HPDE6-E6E7 (cell line): Measurements from ENCODE around the gene SYS1.

ENCODE experiments used
- DNase-seq: peaks from one replicate; pipeline ENCODE4 v3.0.0; 2011; ENCODE audit warnings: missing footprints; ENCODE audit errors: extremely low spot score

Gene SYS1

GRCh38 chr20:45387274-45387673 lies 24.3 kb downstream of the SYS1 start:
- DNase-seq: no peak

DNA sequence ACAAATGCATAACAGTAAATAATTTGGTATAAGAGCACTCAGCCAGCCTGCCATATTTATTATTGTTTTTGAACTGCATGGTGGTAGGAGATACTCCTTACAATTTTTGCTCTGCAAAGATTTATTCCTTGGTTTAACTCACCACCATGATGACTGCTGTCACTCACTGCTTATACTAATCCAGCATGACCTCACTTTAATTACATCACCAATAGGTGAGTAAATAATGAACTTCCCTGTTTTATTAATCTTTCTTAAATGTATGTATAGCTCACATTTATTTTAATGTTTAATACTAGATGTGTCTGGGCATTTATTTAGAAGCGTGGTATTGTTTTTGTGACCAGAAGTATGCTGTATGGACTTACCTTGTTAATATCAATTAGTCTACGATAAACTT lies 28.0 kb downstream of the SYS1 start:
- no peak for DNase-seq

DNA sequence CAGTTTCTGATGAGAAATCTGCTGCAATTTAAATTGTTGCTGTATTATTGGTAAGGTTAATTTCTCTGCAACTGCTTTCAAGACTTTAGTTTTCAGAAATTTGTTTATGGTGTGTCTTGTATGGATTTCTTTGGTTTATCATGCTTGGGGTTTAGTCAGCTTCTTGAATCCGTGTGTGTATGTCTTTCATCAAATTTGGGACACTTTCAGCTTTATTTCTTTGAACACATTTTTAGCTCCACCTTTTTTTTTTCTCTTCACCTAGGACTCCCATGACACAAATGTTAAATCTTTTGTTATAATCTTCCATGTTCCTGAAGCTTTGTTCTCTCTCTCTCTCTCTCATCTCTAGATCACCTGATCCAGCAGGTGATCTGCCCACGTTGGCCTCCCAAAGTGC lies 28.6 kb downstream of the SYS1 start:
- no peak for DNase-seq

DNA sequence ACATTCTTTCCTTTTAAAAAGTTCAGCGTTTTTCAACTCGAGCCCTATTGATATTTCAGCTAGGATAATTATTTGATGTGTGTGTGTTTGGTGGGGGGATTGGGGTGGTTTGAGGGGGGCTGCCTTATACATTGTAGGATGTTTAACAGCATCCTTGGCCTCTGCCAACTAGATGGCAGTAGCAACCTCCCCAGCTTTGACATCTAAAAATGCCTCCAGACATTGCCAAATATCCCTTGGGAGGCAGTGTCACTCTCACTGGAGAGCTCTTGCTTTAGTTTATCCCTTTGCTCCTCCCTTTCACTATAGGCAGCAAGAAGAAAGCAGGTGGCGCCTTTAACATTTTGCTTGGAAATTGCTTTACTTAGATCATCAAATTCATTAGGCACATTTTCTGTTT lies 29.8 kb downstream of the SYS1 start:
- DNase-seq: no peak

DNA sequence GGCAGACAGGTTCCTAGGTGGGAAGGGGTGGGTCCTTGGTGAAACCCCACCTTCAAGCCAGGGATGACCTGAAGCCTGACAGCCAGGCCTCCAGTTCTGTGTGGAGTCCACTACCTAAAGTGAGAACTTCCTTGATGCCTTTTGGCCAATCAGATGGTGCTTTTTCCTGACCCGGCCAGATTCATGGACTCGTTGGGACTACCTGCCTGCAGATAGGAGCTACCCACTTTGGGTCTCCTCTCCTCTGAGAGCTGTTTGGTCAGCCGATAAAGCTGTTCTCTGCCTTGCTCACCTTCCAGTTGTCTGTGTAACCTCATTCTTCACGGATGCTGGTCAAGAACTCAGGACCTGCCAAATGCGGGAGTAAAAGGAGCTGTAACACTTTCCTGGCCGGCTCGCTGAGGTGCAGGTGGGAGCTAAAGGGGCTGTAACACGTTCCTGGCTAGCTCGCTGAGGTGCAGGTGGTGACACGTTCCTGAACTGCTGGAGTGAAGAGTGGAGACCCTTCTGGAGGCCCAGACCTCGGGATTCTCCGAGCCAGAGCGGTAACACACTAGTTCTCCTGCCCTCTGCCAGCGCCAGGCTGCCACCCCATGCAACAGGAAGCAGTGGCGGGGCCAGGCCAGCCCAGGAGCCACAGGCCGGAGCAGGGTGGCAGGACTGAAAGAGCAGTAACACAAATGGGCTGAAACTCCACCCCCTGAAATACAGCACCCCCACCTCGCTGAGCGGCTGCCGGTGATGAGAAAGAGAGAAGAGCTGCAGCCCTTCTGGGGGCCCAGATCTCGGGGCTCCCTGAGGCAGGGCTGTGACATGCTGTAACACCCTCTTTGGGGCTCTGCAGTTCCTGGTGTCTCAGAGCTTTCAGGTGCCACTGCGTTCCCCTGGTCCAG lies 31.5 kb downstream of the SYS1 start:
- DNase-seq: no peak

GRCh38 chr20:45395114-45395415 lies 32.1 kb downstream of the SYS1 start:
- DNase-seq: no peak

DNA sequence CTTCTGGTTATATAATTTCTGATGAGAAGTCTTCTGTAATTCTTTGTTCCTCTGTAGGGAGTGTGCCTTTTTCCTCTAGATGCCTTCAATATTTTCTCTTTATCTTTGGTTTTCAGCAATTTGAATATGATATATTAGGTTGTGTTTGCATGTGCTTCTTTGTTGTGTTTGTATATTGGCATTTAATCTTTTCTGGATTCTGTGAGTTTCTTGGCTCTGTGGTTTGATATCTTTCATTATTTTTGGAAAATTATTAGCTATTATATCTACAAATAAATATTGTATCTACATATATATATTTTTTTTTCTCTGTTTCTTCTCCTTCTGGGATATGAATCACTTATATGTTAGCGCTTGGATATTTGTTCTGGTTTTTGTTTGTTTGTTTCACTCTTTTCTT lies 36.1 kb downstream of the SYS1 start:
- no peak for DNase-seq

DNA sequence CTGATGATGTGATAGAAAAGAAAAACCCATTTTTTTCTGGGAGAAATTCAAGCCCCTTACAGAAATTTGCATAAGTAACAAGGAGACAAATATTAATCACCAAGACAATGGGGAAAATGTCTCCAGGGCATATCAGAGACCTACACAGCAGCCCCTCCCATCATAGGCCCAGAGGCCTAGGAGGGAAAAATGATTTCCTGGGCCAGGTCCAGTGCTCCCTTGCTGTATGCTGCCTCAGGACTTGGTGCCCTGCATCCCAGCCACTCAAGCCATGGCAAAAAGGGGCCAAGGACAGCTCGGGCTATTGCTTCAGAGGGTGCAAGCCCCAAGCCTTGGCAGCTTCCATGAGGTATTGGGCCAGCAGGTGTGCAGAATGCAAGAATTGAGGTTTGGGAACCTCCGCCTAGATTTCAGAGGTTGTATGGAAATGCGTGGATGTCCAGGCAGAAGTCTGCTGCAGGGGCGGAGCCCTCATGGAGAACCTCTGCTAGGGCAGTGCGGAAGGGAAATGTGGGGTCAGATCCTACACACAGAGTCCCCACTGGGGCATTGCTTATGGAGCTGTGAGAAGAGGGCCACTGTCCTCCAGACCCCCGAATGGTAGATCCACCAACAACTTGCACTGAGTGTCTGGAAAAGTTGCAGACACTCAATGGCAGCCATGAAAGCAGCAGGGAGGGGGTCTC lies 37.5 kb downstream of the SYS1 start:
- no peak for DNase-seq

GRCh38 chr20:45402946-45403345 lies 40.0 kb downstream of the SYS1 start:
- DNase-seq: no peak

GRCh38 chr20:45404438-45404837 lies 41.5 kb downstream of the SYS1 start:
- DNase-seq: no peak

DNA sequence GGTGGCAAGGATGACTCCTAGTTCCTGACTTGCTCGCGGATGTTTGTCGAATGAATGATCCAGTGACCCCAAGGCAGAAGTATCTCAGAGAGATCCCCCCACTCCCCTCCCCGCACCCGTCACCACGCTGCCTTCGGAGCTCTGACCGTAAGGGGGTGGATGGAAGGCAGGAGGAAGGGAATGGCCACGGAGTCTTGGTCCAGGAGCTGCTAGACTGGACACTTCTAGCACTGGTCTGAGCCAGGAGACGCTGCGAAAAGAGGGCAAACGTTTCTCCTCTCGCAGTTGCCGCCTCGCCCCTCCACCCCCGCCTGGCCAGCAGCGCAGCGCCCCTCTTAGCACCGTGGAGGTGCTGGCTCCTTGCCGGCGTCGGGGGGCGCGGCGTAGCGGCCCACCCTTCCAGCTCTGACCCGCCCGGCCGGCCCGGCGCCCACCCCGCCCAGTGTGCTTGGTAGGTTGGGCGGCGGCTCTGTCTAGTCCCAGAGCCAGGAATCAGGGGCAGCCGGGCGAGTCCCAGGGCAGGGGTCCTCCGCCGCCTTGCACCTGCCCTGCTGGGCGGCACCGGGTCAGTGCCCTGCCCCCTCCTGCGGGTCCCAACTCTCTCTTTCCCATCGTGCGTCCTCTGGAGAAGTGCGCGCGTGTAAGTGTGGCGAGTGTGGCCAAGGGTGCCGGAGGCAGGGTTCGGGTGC lies 42.8 kb downstream of the SYS1 start:
- DNase-seq: no peak

GRCh38 chr20:45406260-45407066 lies 43.5 kb downstream of the SYS1 start:
- peak; percentile 40 for DNase-seq

- no peak for DNase-seq
Measured at GRCh38 chr20:45407067-45407745, 44.2 kb downstream of the SYS1 start.

DNA sequence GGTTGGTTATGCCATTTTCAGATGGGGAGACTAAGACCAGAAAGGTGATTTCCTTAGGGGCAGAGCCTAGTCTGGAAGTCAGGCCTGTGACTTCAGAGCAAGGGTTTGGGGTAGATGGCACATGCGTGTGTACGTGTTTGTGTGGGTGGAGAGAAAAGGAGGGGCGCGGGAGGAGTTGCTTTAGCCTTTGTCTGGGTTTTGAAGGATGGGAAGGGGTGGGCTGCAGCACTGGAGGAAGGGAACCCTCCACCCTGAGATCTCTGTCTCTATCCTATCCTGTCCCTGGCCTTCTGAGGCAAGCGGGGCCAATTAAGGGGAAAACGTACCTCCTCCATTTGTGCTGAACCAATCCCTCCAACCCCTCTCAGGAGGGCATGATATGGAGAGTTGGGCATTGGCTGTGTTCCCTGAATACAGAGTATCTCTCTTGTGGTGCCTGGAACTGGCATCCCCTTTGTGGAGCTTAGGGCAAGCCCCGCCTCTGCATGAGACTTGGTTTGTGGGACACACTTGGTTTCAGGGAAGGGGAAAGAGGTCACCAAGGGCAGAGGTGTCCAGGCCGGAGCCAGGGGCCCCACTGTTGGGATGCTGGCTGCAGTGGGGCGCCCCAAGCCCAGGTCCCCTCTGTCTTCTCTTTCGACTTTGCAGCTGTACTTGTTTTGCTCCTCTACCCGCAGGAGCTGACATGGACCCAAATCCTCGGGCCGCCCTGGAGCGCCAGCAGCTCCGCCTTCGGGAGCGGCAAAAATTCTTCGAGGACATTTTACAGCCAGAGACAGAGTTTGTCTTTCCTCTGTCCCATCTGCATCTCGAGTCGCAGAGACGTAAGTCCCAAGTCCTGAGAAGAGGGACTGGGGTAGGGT lies 45.1 kb downstream of the SYS1 start, which contains the start of gene DBNDD2:
Gene DBNDD2 (plus strand): TSS at position 507 of the 863 bp plus-strand sequence. CDS start 179 bp downstream, at position 686.
- no peak for DNase-seq

DNA sequence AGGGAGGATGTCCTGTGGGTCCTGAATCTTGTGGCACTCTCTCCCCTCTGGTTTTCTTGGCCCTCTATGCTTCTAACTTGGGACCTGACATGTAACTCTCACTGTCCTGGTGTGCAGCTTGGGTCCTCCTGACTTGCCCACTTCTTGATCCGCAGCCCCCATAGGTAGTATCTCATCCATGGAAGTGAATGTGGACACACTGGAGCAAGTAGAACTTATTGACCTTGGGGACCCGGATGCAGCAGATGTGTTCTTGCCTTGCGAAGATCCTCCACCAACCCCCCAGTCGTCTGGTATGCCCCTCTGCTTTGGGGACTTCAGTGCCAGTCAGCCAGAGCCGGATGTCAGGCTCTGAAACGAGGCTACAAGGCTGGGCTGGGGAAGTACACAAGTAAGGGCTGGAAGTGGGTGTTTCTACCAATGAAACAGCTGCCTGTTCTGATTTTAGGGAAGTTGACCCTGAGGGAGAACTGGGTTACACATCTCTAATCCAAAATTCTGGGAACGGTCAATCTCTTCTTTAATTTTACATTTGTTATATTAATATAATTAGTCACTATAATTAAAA lies 45.8 kb downstream of the SYS1 start:
- no peak for DNase-seq

DNA sequence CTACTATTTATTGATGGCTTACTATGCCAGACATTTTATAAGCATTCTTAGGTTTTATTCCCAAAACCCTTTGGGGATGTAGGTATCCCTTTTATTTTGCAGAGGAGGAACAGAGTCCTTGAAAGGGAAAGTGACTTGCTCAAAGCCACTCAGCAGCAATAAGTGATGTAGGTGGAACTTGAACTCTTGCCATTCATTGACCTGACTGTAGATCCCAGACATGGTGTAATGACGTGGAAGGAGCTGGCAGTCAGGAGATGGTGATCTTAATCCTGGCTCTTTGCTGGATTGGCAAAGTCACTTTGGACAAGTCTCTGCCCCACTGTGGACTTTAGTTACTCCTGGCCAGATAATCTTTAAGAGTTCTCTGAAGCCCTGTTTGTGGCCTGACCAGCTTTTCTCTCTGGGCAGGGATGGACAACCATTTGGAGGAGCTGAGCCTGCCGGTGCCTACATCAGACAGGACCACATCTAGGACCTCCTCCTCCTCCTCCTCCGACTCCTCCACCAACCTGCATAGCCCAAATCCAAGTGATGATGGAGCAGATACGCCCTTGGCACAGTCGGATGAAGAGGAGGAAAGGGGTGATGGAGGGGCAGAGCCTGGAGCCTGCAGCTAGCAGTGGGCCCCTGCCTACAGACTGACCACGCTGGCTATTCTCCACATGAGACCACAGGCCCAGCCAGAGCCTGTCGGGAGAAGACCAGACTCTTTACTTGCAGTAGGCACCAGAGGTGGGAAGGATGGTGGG lies 46.7 kb downstream of the SYS1 start:
- no peak for DNase-seq

DNA sequence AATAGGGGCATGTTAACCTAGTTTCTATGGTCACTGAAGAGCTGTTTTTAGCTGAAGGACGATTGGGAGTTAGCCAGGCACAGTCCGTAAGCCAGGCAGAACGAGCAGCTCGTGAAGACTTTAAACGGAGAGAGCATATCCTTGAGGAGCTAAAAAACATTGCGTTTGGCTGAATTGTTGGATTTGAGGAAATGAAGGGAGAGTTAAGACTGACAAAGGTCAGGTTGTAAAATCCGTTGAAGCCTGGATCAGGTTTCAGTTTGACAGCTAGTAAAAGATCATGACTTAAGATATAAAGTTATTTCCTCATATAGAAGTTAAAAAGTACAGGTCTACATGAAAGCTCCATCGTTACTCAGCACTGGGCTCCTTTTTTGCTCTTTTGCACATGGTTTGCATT lies 47.9 kb downstream of the SYS1 start:
- DNase-seq: no peak

DNA sequence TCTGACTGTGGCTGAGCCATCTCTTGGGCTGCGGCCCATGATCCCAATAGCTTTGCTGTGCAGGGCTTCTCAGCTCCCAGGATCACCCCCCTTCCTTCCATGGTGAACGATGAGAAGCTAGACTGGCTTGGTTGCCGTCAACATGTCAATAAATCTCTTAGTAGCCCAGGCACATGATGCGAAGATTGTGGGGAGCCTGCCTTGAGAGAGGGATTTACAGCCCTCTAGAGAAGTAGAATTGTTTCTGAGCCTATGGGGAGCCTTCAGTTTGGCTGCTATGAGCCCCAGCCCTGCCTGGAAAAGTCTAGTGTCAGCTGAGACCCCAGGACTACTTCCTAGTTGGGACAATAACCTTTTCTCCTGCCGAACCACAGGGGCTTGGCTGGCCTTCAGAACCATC lies 49.7 kb downstream of the SYS1 start:
- DNase-seq: no peak

DNA sequence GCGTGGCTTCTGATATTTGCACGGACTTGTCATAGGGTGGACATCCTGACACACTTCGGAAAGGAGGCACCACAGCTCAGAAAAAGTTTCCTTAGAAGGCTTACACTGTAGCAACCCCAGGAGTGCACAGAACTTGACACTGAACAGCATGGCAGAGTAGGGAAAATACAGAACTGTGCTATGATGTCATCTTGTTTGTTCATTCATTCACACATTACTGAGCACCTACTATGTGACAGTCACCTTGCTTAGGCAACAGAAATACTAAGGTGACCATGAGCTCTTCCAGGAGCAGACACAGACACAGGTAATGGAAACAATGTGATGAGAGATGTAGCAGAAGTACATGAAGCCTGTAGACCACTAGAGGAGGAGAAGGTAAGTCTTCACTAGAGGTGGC lies 50.5 kb downstream of the SYS1 start:
- no peak for DNase-seq
